GM18526 (cell line): ENCODE measurements around the gene UBE2D4.

Experiments used
- POLR2A ChIP-seq: IDR thresholded peaks from 3 replicates; pipeline ENCODE4 v1.6.1; 2011; ENCODE audit not compliant: insufficient read length; ENCODE audit errors: extremely low read depth

Gene UBE2D4

DNA sequence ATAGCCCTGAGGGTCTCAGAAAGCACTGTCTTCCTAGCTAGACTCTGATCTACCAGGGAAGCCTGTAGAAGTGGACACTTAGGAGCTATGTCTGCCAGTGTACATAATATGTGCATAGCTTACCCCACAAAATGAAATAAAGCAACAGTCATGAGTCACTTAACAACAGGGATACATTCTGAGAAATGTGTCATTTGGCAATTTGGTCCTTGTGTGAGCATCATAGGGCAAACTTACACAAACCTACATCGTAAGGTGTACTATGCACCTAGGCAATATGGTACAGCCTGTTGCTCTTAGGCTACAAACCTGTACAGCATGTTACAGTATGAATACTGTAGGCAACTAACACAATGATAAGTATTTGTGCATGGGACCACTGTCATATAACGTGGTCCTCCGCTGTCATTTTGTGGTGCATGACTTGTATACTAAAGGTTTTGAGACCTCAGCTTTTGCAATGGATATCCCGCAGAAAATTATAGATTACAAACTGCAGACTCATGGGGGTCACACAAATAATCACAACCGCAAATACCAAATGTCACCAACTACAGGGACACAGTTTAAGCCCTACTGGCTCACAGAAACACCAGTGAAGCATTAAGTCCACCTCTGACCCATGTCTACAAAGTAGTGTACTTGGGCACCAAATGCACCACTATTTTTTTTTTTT, 21.6 kb upstream of the UBE2D4 start:
- TF ChIP-seq POLR2A, result no peak

- no peak for TF ChIP-seq POLR2A
Observed at GRCh38 chr7:43905209-43905946, 20.9 kb upstream of the UBE2D4 start.

DNA sequence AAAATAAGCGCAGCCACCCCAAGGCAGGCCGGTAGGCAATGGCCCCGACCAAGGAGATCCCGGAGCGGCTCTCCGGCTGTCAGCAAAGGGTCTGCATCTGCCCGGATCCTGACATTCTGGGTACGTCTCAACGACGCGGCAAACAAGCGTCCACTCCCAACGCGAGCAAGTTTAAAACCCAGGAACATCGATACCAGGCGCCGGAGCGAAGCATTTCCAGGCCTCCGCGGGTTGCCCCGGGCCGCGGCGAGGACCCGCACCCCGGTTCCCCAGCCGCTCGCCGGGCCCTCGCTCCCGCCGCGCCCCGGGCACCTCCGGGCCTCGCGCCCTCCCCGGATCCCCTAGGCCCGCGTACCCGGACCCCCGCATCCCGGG, 20.3 kb upstream of the UBE2D4 start:
- no peak for TF ChIP-seq POLR2A

GRCh38 chr7:43906331-43907010, 19.8 kb upstream of the UBE2D4 start, which contains the start of gene URGCP:
Gene URGCP, minus strand, starts transcription at chr7:43906596. Its CDS starts 21 bp downstream, at chr7:43906575.
- TF ChIP-seq POLR2A, result peak; percentile 42

GRCh38 chr7:43914795-43915194, 11.4 kb upstream of the UBE2D4 start:
- no peak for TF ChIP-seq POLR2A

DNA sequence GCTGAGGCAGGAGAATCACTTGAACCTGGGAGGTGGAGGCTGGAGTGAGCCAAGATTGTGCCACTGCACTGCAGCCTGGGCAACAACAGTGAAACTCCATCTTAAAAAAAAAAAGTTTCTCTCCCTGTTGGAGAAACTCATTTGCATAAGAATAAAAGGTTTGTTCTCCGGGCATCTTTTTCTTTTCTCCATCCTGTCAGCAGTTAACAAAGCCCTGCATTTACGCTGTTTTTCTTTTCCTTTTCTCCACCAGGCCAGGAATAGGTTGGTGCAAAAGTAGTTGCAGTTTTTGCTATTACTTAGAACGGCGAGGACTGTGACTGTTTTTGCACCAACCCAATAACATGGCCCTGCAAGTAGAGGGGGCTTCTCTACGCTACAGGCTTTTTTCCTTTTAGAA, 10.3 kb upstream of the UBE2D4 start:
- no peak for TF ChIP-seq POLR2A

- no peak for TF ChIP-seq POLR2A
Observed at GRCh38 chr7:43921423-43921822, 4.8 kb upstream of the UBE2D4 start.

DNA sequence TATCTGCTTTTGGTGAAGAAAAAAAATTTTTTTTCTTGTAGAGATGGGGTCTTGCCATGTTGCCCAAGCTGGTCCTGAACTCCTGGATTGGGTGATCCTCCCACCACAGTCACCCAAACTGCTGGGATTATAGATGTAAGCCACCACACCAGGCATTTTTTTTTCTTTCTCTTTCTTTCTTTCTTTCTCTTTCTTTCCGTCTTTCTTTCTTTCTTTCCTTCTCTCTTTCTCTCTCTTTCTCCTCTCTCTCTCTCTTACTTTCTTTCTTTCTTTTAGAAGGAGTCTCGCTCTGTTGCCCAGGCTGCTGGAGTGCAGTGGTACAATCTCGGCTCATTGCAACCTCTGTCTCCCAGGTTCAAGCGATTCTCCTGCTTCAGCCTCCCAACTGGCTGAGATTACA, 3.5 kb upstream of the UBE2D4 start:
- no peak for TF ChIP-seq POLR2A

DNA sequence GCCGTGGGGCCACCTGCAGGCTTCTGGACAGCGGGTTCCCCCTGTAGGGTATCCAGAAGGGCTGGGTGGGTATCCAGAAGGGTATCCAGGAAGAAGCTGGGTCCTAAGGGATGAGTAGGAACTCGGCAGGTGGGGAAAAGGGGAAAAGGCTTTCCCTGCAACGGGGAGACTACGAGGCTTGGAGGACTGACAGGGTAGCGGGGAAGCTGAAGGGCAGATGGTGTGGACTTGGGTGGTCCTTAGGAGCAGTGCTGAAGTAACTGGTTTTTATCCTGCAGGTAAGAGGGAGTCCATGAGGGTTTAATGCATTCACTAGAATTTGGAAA, 525 bp downstream of the UBE2D4 start:
- no peak for TF ChIP-seq POLR2A

GRCh38 chr7:43927810-43928209, 1.6 kb downstream of the UBE2D4 start:
- TF ChIP-seq POLR2A, result no peak

GRCh38 chr7:43929529-43930457, 3.6 kb downstream of the UBE2D4 start:
- no peak for TF ChIP-seq POLR2A

DNA sequence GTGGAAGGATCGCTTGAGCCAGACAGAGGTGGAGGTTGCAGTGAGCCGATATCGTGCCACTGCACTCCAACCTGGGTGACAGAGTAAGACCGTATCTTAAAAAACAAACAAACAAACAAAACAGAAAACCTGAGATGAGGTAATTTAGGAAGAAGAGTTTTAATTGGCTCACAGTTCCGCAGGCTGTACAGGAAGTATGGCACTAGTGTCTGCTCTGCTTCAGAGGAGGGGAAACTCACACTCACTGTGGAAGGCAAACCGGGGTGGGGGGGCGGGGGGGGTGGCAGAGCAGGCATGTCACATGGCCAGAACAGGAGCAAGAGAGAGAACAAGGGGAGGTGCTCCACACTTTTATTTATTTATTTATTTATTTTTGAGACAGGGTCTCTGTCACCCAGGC, 5.1 kb downstream of the UBE2D4 start:
- TF ChIP-seq POLR2A, result no peak

DNA sequence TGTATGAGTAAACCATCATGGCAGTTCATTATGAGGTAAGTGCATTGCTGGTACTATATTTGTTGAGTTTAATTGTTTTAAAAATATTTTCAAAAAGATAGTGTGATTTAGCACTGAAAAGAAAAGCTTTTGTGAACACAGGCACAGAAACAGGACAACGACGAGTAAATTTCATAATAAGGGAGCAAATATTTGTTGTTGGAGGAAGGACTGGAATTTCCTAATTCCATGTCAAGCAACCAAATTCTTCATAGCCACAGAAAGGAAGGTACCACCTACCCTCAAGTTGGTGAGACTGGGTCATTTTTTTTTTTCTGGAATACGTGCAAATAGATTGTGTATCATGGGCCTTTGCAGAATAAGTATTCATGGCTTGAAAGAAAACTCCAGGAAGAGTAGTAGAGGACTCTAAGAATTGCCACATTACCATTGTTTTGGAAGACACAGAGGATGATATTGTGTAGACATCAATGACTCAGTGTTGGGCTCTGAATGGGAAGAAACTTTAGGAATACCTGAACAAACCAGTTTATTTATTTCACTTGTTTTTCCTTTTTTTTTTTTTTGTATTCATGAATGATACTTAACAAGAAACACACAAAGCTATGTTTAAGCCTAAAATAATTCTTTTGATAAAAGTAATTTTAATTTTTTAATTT, 7.8 kb downstream of the UBE2D4 start:
- TF ChIP-seq POLR2A, result no peak

- no peak for TF ChIP-seq POLR2A
Observed at GRCh38 chr7:43937444-43937843, 11.2 kb downstream of the UBE2D4 start.
